Mesothelial cell of epicardium (in vitro differentiated cells): Measurements from ENCODE around the gene SEC62. TPM values are rescaled to one million over a fixed set of nuclear protein-coding genes. Genes with fewer than 3 reads are reported as not detected.

Experiments used
- DNase-seq, 2 experiments: peaks; one replicate each; pipeline ENCODE4 v3.0.0; 2021; ENCODE audit warnings: low spot score in 2 of 2; ENCODE audit not compliant: unreplicated experiment in 2 of 2
- H3K27ac Mint-ChIP-seq: 2 replicates; pipeline ENCODE4 v1.8.0; 2021; ENCODE audit warnings: mixed read lengths
- H3K27me3 Mint-ChIP-seq: 2 replicates; pipeline ENCODE4 v1.8.0; 2021; ENCODE audit warnings: low read depth, mixed read lengths
- H3K36me3 Mint-ChIP-seq: 2 replicates; pipeline ENCODE4 v1.8.0; 2021; ENCODE audit warnings: mixed read lengths
- H3K4me1 Mint-ChIP-seq: 2 replicates; pipeline ENCODE4 v1.8.0; 2021; ENCODE audit warnings: mixed read lengths
- H3K4me3 Mint-ChIP-seq: 2 replicates; pipeline ENCODE4 v1.8.0; 2021; ENCODE audit warnings: mild to moderate bottlenecking, moderate library complexity, mixed read lengths
- H3K9me3 Mint-ChIP-seq: 2 replicates; pipeline ENCODE4 v1.8.0; 2021; ENCODE audit warnings: mixed read lengths
- total RNA-seq: library from RNA; stranded (reverse); gene quantifications from 3 replicates; pipeline ENCODE4 v1.2.1, GENCODE V29; 2021
- TF ChIP-seq, protein P1 (sequence below): fragments of 200-600 bp; sonication (generic); IDR thresholded peaks from one replicate; pipeline ENCODE4 v1.5.0; 2021; ENCODE audit warnings: antibody characterized with exemption; ENCODE audit not compliant: unreplicated experiment

The SEC62 gene
- total RNA-seq, 1 donor from 2014 or later = 112 TPM

DNA sequence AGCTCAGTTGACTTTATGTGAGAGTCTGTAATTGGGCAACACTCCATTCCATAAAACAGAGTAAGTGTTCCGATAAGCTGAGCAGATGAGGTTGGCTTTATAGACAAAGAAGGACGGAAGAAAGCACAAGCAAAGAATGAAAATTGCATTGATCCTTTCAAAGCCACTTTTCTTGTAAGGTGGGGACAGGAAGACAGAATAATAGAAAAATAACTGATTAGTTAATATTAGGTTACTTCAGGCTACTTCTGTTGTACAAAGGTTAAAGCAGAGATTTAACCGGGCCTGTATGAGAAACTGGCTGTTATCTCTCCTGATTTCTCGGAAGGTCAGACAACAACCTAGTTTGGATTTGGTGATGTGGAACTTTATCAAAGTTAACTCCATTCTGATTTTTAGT, 55.7 kb downstream of the SEC62 start:
- H3K4me3 Mint-ChIP-seq = no peak overlapping the region
- H3K9me3 Mint-ChIP-seq = no peaks in the 10 kb centered on the region
- peaks cover 16% of the 10 kb centered on the region for H3K27me3 Mint-ChIP-seq
- no peak overlapping the region for H3K27ac Mint-ChIP-seq
- H3K4me1 Mint-ChIP-seq = no peaks in the 10 kb centered on the region
- TF ChIP-seq, protein P1, sequence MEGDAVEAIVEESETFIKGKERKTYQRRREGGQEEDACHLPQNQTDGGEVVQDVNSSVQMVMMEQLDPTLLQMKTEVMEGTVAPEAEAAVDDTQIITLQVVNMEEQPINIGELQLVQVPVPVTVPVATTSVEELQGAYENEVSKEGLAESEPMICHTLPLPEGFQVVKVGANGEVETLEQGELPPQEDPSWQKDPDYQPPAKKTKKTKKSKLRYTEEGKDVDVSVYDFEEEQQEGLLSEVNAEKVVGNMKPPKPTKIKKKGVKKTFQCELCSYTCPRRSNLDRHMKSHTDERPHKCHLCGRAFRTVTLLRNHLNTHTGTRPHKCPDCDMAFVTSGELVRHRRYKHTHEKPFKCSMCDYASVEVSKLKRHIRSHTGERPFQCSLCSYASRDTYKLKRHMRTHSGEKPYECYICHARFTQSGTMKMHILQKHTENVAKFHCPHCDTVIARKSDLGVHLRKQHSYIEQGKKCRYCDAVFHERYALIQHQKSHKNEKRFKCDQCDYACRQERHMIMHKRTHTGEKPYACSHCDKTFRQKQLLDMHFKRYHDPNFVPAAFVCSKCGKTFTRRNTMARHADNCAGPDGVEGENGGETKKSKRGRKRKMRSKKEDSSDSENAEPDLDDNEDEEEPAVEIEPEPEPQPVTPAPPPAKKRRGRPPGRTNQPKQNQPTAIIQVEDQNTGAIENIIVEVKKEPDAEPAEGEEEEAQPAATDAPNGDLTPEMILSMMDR = no peak
- no peak for DNase-seq
- H3K36me3 Mint-ChIP-seq = no peaks in the 10 kb centered on the region

DNA sequence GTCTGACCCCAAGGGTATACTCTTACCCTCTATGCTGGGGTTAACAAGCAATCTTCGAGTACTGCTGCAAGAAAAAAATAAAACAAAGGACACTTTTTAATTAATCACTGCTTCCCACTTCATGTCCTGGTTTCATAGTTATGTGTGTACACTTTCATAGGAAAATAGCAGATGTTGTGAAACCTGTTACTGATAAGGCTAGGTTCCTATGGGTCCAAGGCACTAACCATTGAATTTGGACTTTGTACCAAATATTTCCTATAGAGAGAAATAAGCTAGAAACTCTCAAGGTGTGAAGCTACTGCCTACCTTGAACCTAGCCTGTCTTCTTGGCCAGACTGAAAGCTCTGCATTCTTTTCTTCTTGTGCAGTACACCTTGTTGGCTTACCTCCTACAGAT, 56.6 kb downstream of the SEC62 start:
- DNase-seq = no peak
- Mint-ChIP-seq H3K27ac (no peak overlapping the region), H3K4me3 (no peak overlapping the region), H3K27me3 (peaks cover 12% of the 10 kb centered on the region), H3K9me3 (no peaks in the 10 kb centered on the region), H3K4me1 (no peaks in the 10 kb centered on the region), H3K36me3 (no peaks in the 10 kb centered on the region)
- TF ChIP-seq, protein P1 = no peak

DNA sequence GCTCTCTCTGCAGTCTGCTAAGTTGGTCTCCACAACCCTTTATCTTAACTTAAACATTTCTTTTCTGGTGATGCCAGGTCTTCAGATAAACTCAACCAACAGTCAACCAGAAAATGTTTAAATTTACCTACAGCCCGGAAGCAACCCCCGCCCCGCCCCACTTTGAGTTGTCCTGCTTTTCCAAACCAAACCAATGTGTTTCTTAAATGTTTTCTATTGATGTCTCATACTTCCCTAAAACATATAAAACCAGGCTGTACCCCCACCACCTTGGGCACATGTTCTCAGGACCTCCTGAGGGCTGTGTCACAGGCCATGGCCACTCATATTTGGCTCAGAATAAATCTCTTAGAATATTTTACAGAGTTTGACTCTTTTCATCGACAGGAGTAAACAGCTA, 58.0 kb downstream of the SEC62 start:
- Mint-ChIP-seq H3K36me3 (no peaks in the 10 kb centered on the region), H3K4me3 (no peak overlapping the region), H3K27ac (no peak overlapping the region), H3K4me1 (no peaks in the 10 kb centered on the region), H3K27me3 (peaks cover 8% of the 10 kb centered on the region), H3K9me3 (no peaks in the 10 kb centered on the region)
- DNase-seq = no peak
- TF ChIP-seq, protein P1 = no peak

DNA sequence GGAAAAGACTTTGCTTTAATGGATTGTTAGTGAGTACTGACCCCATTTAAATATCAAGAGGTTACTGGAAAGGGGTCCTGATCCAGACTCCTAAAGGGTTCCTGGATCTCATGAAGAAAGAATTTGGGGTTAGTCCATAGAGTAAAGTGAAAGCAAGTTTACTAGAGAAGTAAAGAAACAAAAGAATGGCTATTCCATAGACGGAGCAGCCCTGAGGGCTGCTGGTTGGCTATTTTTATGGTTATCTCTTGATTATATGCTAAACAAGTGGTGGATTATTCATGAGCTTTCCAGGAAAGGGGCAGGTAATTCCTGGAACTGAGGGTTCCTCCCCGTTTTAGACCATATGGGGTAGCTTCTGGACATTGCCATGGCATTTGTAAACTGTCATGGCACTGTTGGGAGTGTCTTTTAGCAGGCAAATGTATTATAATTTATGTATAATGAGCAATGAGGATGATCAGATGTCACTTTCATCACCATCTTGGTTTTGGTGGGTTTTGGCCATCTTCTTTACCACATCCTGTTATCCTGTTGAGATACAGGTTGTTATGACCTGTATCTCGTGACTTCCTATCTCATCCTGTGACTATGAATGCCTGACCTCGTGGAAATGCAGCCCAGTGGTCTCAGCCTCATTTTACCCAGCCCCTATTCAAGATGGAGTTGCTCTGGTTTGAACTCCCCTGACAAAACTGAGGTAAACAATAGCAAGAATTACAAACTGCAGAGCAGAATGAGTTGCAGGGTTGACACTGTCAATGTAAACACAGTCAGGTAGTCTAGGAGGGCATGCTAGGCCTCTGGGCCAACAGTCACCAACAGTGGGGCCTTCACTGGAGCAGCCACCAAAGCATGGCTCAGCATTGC, 60.9 kb downstream of the SEC62 start:
- Mint-ChIP-seq H3K4me3 (no peak overlapping the region), H3K27ac (no peak overlapping the region), H3K9me3 (no peaks in the 10 kb centered on the region), H3K4me1 (no peaks in the 10 kb centered on the region), H3K36me3 (no peaks in the 10 kb centered on the region), H3K27me3 (peaks cover 8% of the 10 kb centered on the region)
- TF ChIP-seq, protein P1 = no peak
- DNase-seq = no peak

DNA sequence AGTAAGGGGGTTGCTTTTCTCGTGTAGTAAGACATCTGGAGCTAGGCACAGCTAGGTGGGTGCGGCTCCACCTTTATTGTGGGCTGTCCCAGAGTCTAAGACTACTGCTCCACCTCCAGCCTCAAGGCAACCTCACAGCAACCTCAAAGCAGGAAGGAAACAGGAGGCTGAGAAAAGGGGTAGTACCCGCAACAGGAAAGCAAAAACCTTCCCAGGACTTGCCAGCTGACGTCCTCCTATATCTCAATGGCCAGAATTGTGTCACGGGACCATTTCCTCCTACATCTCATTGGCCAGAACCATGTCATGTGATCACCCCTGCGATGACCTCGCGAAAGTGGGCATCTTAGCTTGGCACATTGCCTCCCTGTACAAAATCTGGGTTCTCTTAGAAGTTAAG, 66.9 kb downstream of the SEC62 start:
- DNase-seq = no peak
- H3K36me3 Mint-ChIP-seq = no peaks in the 10 kb centered on the region
- no peaks in the 10 kb centered on the region for H3K9me3 Mint-ChIP-seq
- H3K4me1 Mint-ChIP-seq = peaks cover 2% of the 10 kb centered on the region
- H3K4me3 Mint-ChIP-seq = no peak overlapping the region
- TF ChIP-seq, protein P1 = no peak
- peaks cover 18% of the 10 kb centered on the region for H3K27me3 Mint-ChIP-seq
- H3K27ac Mint-ChIP-seq = no peak overlapping the region
